ENCODE results near the gene YIF1A.

YIF1A gene

GRCh38 chr11:66317723-66318599, 29.0 kb upstream of the YIF1A start (continued):
- TF ChIP-seq ZNF513 (tag by site-specific recombination; IDR thresholded peaks at IDR 0.05) (no peak), ZXDB (tag by site-specific recombination; IDR thresholded peaks at IDR 0.05) (no peak), KLF16 (tag by site-specific recombination; IDR thresholded peaks at IDR 0.05) (no peak), GLI4 (tag by site-specific recombination; IDR thresholded peaks at IDR 0.05) (no peak), ZNF274 (IDR thresholded peaks at IDR 0.05; ENCODE audit: low read length) (no peak), ZNF274 (tag by site-specific recombination; IDR thresholded peaks at IDR 0.05; ENCODE audit: borderline replicate concordance) (no peak)

- Histone ChIP-seq H3K4me3 (ENCODE audit: low read depth, low read length) (no peak overlapping the region), H3K36me3 (ENCODE audit: control insufficient read depth in 2 of 2, insufficient read depth in 1 of 2, low read length in 2 of 2) (no peaks in the 10 kb centered on the region), H3K27ac (ENCODE audit: extremely low read depth, low read depth, low read length) (no peak overlapping the region), H3K4me1 (ENCODE audit: control insufficient read depth, insufficient read depth, low read length) (no peaks in the 10 kb centered on the region), H3K9me3 (ENCODE audit: control insufficient read depth, insufficient read depth, low read depth, low read length) (no peaks in the 10 kb centered on the region)
- POLR2A ChIA-PET = interaction anchor here (1.2 kb wide), 1 partner anchor 19 kb away, joined by 3 read pairs; the partner anchor contains the start of gene RIN1
- CTCF ChIA-PET = interaction anchor here (0.7 kb wide), 1 partner anchor 10 kb away, joined by 3 read pairs; no protein-coding TSS in a partner anchor
- no peak for TF ChIP-seq SP7 (tag by site-specific recombination; IDR thresholded peaks at IDR 0.05)
- no peak for TF ChIP-seq ZNF155 (tag by site-specific recombination; IDR thresholded peaks at IDR 0.05)
- no peak for TF ChIP-seq ZNF398 (tag by site-specific recombination; IDR thresholded peaks at IDR 0.05)
- no peak for TF ChIP-seq ZNF10 (tag by site-specific recombination; IDR thresholded peaks at IDR 0.05)
- no peak for TF ChIP-seq ZSCAN18 (tag by site-specific recombination; IDR thresholded peaks at IDR 0.05)
- no peak for TF ChIP-seq ZNF777 (tag by site-specific recombination; IDR thresholded peaks at IDR 0.05; ENCODE audit: borderline replicate concordance)
- no peak for TF ChIP-seq ZNF610 (tag by site-specific recombination; IDR thresholded peaks at IDR 0.05; ENCODE audit: borderline replicate concordance)
- no peak for TF ChIP-seq ZBTB20 (tag by site-specific recombination; IDR thresholded peaks at IDR 0.05)
- no peak for TF ChIP-seq ZNF76 (tag by site-specific recombination; IDR thresholded peaks at IDR 0.05; ENCODE audit: borderline replicate concordance, low read depth)
- no peak for TF ChIP-seq ZNF202 (tag by site-specific recombination; IDR thresholded peaks at IDR 0.05; ENCODE audit: borderline replicate concordance)
- no peak for TF ChIP-seq BCL11A (tag by site-specific recombination; IDR thresholded peaks at IDR 0.05; ENCODE audit: low read depth)
- TF ChIP-seq GFI1B (tag by site-specific recombination; IDR thresholded peaks at IDR 0.05) = no peak
- TF ChIP-seq PRDM6 (tag by site-specific recombination; IDR thresholded peaks at IDR 0.05) = no peak
- no peak for TF ChIP-seq PRDM4 (tag by site-specific recombination; IDR thresholded peaks at IDR 0.05)
- TF ChIP-seq ZNF112 (tag by site-specific recombination; IDR thresholded peaks at IDR 0.05) = no peak
- no peak for TF ChIP-seq ZNF140 (tag by site-specific recombination; IDR thresholded peaks at IDR 0.05)
- no peak for TF ChIP-seq AEBP2 (tag by site-specific recombination; IDR thresholded peaks at IDR 0.05; ENCODE audit: borderline replicate concordance)
These were observed 28.4 kb upstream of the YIF1A start for GRCh38 chr11:66317322-66317722.

Measured in HEK293 (cell line).